HL-60/S4 treated with retinoic acid at 250 ng/mL for 4 days and 3 days (cell line): ENCODE results near the gene SRPK2.
"Not testable (repeated sequence)": the region's sequence is repeated elsewhere in the genome, so short reads cannot be mapped to it uniquely, and the experiment has no call there.

Experiments used
- in situ Hi-C: fragments of 300-500 bp; cut with MboI; formaldehyde crosslinking; loops from 2 replicates; pipeline ENCODE4 v1.7.0; 2022; ENCODE audit warnings: low sequenced_read_pairs

The SRPK2 gene

GRCh38 chr7:105388356-105389087 is at the start of gene SRPK2:
SRPK2 (minus strand) TSS chr7:105388921.
- in situ Hi-C loops = no loop called here

GRCh38 chr7:105438254-105438653 is 49.5 kb upstream of the SRPK2 start:
- in situ Hi-C loops = no loop called here

- in situ Hi-C loops = not testable (repeated sequence)
Measured at GRCh38 chr7:105437356-105437755, 48.6 kb upstream of the SRPK2 start.

- in situ Hi-C loops = no loop called here
Measured at GRCh38 chr7:105429746-105430612, 41.3 kb upstream of the SRPK2 start.

GRCh38 chr7:105426606-105427146 is 38.0 kb upstream of the SRPK2 start:
- in situ Hi-C loops = no loop called here

- in situ Hi-C loops = no loop called here
Measured at GRCh38 chr7:105423987-105424386, 35.3 kb upstream of the SRPK2 start.

- in situ Hi-C loops = no loop called here
Measured at GRCh38 chr7:105413887-105414437, 25.2 kb upstream of the SRPK2 start.

GRCh38 chr7:105410774-105411173 is 22.1 kb upstream of the SRPK2 start:
- in situ Hi-C loops = not testable (repeated sequence)

GRCh38 chr7:105409775-105410174 is 21.1 kb upstream of the SRPK2 start:
- in situ Hi-C loops = not testable (repeated sequence)

GRCh38 chr7:105408791-105409410 is 20.2 kb upstream of the SRPK2 start:
- in situ Hi-C loops = no loop called here

GRCh38 chr7:105403128-105403527 is 14.4 kb upstream of the SRPK2 start:
- in situ Hi-C loops = no loop called here

- in situ Hi-C loops = no loop called here
Measured at GRCh38 chr7:105402221-105403095, 13.7 kb upstream of the SRPK2 start.

GRCh38 chr7:105399043-105399725 is 10.5 kb upstream of the SRPK2 start:
- in situ Hi-C loops = no loop called here

- in situ Hi-C loops = no loop called here
Measured at GRCh38 chr7:105396566-105396965, 7.8 kb upstream of the SRPK2 start.

- in situ Hi-C loops = no loop called here
Measured at GRCh38 chr7:105391429-105391828, 2.7 kb upstream of the SRPK2 start.

GRCh38 chr7:105389889-105390288 is 1.2 kb upstream of the SRPK2 start:
- in situ Hi-C loops = no loop called here

GRCh38 chr7:105389088-105389650 is 448 bp upstream of the SRPK2 start:
- in situ Hi-C loops = no loop called here

GRCh38 chr7:105387508-105388355 is 989 bp downstream of the SRPK2 start:
- in situ Hi-C loops = no loop called here
